ENCODE data around the gene FOXD2.

Gene FOXD2

DNA sequence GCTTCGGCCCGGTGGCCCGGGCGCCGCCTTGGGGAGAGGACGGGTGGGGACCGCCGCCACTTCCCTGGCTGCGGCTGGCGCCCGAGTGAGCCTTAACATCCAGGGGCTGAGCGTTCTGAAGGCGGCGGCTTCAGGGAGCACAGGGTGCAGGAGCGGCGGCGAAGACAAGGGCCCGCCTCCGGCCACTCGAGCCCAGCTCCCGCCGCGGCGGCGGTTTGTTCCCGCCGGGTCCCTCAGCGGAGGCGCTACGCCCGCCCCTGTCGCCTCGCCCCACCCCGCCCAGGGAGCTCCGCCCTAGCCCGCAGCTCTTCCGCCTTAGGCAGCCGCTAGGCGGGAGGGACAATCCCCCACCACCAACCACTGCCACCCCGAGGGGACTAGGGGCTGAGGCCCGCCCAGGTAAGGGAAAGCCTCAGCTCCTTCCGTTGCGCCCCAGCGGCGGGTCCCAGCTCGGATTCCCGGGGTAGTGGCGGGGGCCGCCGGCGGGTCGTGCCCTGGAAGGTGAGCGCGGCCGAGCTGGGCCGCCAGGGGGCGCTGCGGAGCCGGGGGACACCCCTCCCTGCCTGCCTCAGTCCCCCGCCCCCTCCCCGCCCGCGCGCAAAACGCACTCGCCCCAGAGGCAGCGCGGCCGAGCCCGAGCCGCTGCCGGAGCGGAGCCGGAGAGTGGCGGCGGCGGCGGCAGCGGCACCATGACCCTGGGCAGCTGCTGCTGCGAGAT is at the start of gene FOXD2:
FOXD2 (plus strand) TSS at position 598 of the 718 bp plus-strand sequence; CDS start at position 690, 92 bp downstream.
- peak; percentile 92 for DNase-seq (ENCODE audit: low spot score)

DNA sequence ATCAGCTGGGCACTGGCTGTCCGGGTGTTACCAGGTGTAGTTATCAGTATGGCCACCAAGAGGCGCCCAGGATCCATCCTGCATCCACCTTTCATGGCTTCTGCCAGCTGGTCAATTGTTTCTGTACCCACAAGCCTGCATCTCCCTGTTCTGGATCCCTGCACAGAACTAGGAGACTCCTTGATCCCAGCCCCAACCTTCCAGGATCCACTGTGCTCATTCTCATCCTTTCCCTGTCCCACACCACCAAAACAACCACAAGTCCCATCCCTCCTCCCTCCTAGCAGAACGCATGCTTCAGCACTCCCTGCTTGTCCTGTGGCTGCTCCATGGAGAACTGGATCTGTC is 49.0 kb upstream of the FOXD2 start:
- DNase-seq (ENCODE audit: low spot score): peak; percentile 84

DNA sequence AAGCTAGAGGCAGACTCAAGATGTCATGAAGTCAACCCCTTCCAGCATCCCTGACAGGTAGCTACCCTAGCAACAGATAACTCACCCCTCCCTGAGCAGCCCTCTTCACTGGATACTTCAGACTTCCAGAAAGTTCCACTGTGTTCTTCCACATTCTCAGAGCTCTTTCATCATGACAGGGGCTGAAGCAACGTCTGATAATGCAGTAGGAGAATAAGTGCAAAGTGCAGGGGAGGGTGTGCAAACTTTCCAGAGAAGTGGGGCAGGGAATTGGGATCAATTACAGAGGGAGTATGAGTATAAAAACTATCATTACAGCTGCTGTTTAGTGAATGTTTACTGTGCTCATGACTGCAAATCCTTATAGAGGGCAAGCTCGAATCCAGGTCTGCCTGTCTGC is 48.1 kb upstream of the FOXD2 start:
- no peak for DNase-seq (ENCODE audit: low spot score)

DNA sequence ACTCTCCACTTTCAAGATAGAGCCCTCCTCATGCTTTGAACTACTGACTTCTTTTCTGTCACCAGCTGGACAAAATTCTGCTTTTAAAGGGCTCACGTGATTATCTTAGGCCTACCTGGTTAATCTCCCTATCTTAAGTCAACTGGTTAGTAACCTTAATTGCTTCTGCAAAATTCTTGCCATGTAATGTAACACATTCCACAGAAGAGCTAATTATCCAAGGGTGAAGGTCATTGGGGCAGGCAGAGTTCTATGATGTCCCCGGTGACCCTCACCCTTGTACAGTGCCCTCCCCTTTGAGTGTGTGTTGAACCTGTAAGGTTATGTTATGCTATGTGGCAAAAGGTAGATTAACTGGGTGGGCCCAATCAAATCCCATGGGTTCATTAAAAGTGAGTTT is 47.0 kb upstream of the FOXD2 start:
- no peak for DNase-seq (ENCODE audit: low spot score)

DNA sequence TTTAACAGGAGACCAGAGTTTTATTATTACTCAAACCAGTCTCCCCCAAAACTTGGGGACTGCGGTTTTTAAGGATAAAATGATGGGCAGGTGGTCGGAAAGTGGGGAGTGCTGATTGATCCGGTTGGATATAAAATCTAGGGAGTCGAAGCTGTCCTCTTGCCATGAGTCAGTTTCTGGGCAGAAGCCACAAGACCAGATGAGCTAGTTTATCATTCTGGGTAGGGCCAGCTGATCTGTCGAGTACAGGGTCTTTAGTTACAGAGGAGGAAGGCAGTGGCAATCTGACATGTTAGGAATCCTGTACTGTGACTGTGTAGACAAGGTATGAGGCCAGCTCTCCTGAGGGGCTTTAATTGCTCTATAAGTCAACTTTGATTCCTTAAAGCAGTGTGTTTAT is 44.7 kb upstream of the FOXD2 start:
- DNase-seq (ENCODE audit: low spot score): no peak

DNA sequence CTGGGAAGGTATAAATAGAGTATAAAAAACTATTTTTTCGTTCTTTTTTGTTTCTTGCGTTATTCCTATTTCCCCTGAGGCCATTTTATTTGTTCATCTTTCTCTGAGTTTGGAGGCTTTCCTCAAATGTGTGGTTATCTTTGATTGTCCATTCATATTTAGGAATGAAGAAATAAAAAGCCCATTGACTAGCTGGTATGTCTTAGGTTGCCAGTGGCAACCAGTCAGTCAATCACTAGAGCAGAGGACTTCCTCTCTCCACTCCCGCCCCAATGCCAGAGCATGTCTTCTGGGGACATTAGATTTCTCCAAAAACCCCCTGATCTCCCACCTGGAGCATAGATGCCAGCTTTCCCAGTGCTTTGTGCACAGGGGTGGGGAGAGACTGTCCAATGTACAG is 42.4 kb upstream of the FOXD2 start:
- DNase-seq (ENCODE audit: low spot score): no peak

DNA sequence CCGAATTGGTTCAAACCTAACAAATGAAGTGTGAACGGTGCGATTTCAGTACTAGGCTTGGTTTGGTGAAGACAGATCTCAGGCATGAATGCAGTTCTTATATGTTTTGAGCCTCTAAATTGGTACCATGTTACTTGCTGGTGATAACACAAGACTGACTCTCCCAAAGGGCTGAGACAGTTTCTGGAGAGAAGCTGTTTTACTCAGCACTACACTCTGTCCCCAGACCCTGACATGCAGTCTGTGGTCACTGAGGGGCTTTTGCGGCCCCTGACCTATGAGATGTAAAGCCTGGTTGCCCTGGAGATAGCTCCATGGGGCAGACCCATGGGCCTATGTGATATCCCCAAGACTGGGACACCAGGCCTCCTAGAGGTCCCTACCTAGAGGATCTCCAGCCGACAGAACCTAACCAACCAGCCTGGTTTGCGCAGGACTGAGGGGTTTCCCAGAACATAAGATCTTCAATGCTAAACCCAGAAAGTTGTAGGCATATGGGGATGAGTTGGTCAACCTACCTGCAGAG is 41.1 kb upstream of the FOXD2 start:
- DNase-seq (ENCODE audit: low spot score): no peak

DNA sequence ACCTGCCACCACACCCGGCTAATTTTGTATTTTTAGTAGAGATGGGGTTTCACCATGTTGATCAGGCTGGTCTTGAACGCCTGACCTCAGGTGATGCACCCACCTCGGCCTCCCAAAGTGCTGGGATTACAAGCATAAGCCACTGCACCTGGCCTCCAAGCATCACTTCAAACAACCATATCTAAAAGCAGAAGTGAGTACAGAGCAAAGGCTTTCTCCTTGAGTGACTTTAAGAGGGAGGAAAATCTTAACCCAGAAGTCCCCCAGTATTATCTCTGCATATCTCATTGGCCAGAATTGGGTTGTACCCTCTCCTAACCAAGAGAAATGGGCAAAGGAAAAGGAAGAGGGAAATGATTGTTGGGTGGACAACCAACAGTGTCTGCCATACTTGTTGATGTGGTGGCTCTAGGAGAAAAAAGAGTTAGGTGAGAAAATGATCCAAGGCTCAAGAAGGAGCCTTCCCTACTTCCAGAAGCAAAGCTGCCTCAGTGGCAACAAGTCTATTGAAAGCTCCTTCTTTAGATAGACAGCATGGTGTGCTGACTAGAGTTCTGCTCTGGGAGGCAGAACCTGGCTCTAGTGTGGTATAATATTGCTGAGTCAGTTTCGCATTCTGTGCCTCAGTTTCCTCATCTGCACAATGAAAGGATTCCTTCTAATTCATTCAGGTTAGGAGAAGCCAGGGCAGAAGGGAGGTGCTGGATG is 38.6 kb upstream of the FOXD2 start:
- DNase-seq (ENCODE audit: low spot score): no peak

DNA sequence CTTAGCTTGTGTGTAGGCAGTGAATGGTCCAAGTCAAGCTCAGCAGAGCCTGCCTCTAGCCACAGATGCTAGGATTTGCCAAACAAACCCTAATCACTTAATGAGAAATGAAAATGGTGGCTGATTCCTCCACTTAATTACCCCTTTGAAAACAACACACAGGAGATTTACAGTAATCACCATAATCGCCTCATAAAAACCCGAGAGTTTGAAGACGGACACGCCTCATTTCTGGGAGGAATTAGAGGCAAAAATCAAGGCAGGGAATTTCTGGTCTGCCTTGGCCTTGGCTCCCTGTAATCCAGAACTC is 38.0 kb upstream of the FOXD2 start:
- DNase-seq (ENCODE audit: low spot score): no peak

DNA sequence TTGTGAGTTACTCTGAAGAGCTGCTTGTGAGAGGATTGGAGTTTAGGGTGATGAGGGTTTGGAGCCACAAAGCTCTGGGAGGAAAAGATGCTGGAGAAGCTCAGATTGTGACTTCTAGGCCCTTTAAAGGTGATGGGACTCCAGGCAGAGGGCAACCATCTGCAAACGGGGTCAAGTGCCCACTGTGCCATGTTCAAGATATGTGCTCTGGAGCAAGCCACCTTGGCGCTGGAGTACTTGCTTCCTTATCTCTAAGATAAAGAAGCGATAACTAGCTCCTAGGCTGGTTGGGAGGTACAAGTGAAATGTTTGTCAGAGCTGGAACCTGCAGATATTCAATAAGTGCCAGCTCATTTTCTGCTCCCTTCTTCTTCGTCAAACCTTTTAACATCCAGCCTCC is 36.1 kb upstream of the FOXD2 start:
- no peak for DNase-seq (ENCODE audit: low spot score)

DNA sequence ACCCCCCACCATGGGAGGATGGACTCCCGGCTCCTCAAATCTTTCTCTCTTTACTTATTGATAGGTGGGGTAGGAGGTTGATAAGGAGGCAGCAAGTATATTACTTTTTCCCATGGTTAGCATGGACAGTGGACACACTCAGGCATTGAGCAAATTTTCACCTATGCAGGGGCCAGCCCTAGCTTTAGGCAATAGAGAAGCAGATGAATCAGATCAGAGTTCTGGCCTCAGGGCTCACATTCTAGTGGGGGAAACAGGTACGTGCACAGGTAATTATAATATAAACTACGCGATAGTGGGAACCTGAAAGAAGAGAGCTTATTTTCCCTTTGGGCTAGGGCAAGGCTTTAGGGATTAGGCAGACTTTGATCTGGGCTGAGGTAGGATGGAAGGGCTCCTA is 35.3 kb upstream of the FOXD2 start:
- DNase-seq (ENCODE audit: low spot score): no peak

DNA sequence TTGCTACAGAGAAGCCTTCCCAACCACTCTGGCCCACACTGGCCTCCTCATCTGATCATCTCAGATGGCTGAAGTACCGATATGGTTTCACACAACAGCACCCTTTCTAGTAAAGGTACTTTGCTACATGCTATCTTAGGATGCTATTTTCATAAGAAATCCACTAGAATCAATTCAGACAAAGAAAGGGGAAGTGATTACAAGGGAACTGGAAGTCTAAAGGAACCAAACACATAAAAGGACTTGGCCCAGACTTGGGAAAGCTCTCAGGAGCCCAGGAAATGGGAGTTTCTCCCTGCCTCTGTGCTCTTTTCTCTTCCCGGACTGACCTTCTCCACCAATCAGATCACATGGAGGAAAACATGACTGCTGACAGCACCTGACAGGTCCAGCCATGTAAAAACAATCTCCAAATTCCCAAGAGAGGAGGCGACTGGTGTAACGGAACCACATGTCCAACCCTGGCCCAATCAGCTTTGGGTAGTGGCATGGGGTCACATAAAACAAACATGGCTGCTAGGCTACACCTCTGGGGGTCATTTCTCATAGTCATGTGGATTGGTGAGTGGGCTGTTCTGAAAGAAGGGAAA is 34.4 kb upstream of the FOXD2 start:
- no peak for DNase-seq (ENCODE audit: low spot score)

DNA sequence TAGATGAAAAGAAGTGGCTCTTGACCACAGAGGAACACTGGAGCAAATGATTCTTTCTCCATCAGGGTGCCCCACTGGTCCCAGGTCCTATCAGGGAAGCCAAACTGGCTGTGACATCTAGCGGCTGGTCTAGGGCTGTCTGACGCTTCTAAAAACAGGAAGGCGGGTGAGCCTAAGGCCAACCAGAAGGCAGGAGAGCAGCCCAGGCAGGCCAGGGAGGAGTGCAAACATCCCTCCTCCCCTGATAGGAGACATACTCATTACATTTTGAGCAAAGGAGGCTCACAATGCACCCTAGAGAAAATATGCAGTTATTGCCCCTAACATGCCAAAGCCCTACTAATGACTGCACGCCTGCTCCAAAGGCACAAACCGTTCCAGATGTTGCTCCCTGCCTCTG is 32.1 kb upstream of the FOXD2 start:
- DNase-seq (ENCODE audit: low spot score): no peak

DNA sequence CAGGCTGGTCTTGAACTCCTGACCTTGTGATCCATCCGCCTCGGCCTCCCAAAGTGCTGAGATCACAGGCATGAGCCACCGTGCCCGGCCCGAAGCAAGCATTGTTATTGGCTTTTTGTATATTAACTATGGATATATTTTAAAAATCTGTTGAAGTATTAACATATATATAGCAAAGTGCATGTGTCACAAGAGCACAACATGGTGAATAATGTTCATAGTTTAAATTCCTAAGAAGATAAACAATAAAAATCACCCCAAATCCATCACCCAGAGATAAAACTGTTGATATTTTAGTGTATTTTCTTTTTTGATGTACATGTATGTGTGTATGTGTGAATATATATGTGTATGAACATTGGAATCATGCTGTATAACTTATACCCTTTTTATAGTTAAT is 30.9 kb upstream of the FOXD2 start:
- DNase-seq (ENCODE audit: low spot score): no peak

DNA sequence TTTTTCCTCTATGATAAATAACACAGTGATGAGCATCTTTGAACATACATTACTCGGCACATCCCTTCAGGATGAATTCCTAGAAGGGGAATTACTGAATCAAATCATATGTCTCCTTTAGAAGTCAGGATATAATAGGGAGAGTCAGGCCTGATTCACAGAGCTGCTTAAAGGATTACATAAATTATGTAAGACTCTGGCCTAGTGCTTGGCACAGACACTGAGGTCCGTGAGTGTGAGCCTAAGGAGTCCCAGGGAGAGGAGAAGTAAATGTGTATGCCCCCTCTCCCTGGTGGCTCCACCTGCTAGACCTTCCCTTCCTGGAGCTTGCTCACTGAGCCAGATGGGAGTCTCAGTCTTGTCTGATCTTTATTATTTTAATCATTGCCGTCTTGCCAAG is 30.4 kb upstream of the FOXD2 start:
- DNase-seq (ENCODE audit: low spot score): no peak

DNA sequence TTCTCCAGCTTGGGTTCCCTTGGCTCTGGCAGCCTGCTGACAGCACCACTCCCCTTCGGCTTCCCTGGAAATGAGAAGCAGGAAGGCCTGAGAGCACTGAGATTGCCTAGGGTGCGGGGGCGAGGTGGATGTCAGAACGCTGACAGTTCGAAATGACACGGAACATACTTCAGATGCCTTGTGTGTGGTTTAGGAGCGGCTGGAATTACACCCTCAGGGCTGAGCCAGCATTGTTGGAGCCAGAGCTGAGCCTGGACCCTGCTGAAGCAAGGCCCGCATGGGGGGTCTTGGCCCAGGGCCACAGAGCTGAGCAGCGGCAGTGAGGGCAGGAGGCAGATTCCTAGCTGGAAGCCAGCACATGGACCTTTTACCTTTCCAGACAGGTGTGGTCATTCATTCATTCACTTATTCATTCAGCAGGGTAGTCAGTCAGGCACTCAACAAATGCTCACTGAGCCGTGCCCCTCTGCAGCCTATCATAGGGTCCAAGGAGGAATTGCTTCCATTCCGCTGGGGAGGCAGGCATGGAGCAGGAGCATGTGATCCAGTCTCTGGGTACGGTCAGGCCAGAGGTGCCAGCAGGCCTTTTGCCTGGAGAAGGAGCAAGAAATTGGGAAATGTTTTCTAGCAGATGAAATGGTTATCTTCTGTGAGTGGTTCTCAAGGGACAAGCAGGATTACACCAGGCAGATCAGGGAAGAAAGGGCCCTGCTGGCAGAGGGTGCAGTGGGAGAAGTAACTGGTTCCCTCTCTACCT is 28.4 kb upstream of the FOXD2 start:
- DNase-seq (ENCODE audit: low spot score): no peak

DNA sequence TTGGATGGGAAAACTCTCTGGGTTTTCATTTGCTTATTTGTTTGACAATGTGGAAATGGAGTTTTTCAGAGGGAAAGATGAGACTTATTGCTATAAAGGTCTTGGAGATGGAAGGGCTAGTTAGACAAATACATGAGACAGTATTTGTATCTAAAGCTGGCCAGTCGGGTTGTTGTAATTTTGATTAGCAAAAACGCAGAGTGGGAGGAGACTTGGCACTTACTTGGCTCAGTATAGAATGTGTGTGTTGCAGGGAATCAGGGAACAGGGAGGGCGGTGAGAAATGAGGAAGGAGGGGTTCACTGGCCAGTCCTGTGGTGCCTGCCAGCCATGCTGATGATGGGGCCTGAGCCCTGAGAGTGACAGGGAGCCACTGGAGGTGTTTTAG is 27.8 kb upstream of the FOXD2 start:
- DNase-seq (ENCODE audit: low spot score): no peak

DNA sequence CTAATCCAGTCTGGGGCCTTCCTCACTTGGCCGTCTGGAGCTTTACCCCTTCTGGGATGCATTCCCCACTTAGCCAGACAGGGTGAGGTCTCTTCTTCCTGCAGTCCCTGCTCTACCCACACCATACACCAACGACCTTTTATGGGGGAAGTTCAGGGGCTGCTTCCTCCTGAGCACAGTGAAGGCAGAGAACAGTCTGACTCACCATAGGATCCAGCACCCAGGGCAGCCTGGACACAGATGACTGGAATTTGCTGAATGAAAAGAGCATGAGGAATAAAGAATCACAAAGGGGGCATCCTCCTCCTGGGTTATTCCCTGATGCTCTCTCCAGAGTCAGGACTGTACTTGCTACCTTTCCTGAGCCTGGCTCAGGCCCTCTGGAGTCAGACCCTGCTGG is 26.4 kb upstream of the FOXD2 start:
- no peak for DNase-seq (ENCODE audit: low spot score)

DNA sequence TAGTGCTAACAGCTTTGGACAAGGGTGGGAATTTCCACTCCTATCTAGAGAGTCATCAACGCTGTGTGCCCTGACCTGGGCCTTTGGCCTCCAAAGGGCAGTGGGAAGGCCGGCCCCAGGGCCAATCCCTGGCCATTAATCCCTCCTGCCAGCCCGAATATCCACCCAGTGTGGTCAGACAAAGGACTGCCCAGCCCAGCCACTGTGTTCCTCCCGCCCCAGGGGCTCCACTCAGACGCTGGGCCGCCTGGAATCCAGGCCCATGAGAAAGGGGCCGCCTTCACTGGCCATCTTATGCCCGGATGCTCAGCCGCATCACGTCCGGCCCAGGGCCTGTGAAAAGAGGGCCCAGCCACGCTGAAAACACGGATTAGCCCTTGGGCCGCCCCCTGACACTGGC is 25.4 kb upstream of the FOXD2 start:
- no peak for DNase-seq (ENCODE audit: low spot score)

DNA sequence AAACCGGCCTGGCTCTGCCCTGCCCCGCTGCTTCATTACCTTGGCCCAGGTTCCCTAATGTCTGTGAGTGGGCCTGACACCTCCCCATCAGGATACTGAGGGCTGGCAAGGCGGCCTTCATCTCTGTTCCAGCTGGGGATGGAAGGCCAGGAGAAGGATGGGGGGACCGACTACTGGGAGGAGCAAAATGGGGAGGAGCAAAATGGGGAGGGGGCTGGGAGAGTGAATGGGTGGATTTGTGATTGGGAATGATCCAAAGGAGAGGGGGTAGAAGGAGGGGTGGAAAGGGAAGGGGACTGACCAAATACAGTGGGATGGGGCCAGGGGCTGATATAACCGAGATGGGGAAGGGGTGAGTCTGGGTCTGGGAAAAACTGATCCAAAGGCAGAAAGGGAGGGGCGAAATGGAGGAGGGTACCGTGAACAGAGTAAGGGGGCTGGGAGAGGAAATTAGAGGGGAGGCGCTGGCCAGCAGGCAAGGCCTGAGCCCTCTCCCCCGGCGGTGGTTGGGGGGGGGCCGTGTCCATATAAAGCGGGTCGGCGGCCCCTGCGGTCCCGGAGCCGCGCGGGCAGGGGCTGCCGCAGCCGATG is 22.0 kb upstream of the FOXD2 start, which contains the start of gene FOXE3:
FOXE3 (plus strand) TSS at position 558 of the 591 bp plus-strand sequence; CDS start at position 589, 31 bp downstream.
- peak; percentile 34 for DNase-seq (ENCODE audit: low spot score)

DNA sequence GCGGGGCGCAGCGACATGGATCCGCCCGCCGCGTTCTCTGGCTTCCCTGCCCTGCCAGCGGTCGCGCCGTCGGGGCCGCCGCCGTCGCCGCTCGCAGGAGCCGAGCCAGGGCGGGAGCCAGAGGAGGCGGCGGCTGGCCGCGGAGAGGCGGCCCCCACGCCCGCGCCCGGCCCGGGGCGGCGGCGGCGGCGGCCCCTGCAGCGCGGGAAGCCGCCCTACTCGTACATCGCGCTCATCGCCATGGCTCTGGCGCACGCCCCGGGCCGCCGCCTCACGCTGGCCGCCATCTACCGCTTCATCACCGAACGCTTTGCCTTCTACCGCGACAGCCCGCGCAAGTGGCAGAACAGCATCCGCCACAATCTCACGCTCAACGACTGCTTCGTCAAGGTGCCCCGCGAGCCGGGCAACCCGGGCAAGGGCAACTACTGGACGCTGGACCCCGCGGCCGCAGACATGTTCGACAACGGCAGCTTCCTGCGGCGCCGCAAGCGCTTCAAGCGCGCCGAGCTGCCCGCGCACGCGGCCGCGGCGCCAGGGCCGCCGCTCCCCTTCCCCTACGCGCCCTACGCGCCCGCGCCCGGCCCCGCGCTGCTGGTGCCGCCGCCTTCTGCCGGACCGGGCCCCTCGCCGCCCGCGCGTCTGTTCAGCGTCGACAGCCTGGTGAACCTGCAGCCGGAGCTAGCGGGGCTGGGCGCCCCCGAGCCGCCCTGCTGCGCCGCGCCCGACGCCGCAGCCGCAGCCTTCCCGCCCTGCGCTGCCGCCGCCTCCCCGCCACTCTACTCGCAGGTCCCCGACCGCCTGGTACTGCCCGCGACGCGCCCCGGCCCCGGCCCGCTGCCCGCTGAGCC is 21.3 kb upstream of the FOXD2 start:
- peak; percentile 68 for DNase-seq (ENCODE audit: low spot score)

Data from iPS-NIHi11 (cell line).